ENCODE results near the gene LMAN1L. TPM values are rescaled to one million over a fixed set of nuclear protein-coding genes. Genes with fewer than 3 reads are reported as not detected.

LMAN1L gene
- total and polyA plus RNA-seq, 4 donors: 0.08 TPM; not detected in 3

DNA sequence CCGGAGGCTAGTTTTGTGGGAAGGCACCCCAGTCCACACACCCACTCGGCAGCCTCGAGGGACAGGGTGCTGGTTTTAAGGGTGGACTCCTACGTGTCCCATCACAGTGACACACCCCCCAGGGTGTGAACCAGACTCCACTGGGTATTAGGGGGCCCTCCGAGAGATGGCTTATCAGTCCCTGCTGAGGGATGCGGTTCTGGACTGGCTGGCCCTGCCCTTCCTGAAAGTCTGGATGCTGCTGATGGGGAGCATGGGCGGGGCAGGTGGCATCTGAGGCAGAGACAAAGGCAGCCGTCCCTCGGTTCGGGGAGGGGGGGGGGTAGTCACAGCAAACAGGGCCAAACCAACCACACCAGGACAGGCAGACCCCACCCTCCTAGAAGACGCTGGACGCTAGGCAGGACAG, 31.3 kb downstream of the LMAN1L start:
- Histone ChIP-seq H3K27ac (ENCODE audit: low read depth in 1 of 2, low read length in 2 of 2) (peak overlapping the region; percentile 66 to 78), H3K27me3 (ENCODE audit: control insufficient read depth in 4 of 4, insufficient read depth in 4 of 4, low read length in 3 of 4) (no peaks in the 10 kb centered on the region), H3K4me3 (ENCODE audit: low read depth in 1 of 3, low read length in 3 of 3) (no peak overlapping the region), H3K9ac (ENCODE audit: low read depth in 1 of 2, low read length in 2 of 2) (no peak overlapping the region), H3K9me3 (ENCODE audit: control insufficient read depth in 4 of 4, low read length in 3 of 4) (no peaks in the 10 kb centered on the region), H3K4me1 (ENCODE audit: control insufficient read depth in 4 of 4, insufficient read depth in 4 of 4, low read length in 3 of 4) (peaks cover 5 to 25% (median 15%) of the 10 kb centered on the region in 4 donors), H3K36me3 (ENCODE audit: control insufficient read depth in 4 of 4, insufficient read depth in 3 of 4, low read depth in 1 of 4, low read length in 3 of 4) (peaks cover 3 to 23% (median 10%) of the 10 kb centered on the region in 4 donors)
- WGBS: 75% methylated on average over 12 of the region's 12 CpGs
- peak; percentile 61 for DNase-seq (ENCODE audit: low spot score)
- TF ChIP-seq SP1 (IDR thresholded peaks at IDR 0.05) (no peak), HNF4G (IDR thresholded peaks at IDR 0.05) (no peak), YY1 (IDR thresholded peaks at IDR 0.05) (no peak), JUND (IDR thresholded peaks at IDR 0.05) (no peak), RXRA (IDR thresholded peaks at IDR 0.05) (no peak), EGR1 (IDR thresholded peaks at IDR 0.05; ENCODE audit: low read depth in 2 of 2) (no peak)
- TF ChIP-seq, protein P1, sequence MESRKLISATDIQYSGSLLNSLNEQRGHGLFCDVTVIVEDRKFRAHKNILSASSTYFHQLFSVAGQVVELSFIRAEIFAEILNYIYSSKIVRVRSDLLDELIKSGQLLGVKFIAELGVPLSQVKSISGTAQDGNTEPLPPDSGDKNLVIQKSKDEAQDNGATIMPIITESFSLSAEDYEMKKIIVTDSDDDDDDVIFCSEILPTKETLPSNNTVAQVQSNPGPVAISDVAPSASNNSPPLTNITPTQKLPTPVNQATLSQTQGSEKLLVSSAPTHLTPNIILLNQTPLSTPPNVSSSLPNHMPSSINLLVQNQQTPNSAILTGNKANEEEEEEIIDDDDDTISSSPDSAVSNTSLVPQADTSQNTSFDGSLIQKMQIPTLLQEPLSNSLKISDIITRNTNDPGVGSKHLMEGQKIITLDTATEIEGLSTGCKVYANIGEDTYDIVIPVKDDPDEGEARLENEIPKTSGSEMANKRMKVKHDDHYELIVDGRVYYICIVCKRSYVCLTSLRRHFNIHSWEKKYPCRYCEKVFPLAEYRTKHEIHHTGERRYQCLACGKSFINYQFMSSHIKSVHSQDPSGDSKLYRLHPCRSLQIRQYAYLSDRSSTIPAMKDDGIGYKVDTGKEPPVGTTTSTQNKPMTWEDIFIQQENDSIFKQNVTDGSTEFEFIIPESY (IDR thresholded peaks at IDR 0.05): no peak

DNA sequence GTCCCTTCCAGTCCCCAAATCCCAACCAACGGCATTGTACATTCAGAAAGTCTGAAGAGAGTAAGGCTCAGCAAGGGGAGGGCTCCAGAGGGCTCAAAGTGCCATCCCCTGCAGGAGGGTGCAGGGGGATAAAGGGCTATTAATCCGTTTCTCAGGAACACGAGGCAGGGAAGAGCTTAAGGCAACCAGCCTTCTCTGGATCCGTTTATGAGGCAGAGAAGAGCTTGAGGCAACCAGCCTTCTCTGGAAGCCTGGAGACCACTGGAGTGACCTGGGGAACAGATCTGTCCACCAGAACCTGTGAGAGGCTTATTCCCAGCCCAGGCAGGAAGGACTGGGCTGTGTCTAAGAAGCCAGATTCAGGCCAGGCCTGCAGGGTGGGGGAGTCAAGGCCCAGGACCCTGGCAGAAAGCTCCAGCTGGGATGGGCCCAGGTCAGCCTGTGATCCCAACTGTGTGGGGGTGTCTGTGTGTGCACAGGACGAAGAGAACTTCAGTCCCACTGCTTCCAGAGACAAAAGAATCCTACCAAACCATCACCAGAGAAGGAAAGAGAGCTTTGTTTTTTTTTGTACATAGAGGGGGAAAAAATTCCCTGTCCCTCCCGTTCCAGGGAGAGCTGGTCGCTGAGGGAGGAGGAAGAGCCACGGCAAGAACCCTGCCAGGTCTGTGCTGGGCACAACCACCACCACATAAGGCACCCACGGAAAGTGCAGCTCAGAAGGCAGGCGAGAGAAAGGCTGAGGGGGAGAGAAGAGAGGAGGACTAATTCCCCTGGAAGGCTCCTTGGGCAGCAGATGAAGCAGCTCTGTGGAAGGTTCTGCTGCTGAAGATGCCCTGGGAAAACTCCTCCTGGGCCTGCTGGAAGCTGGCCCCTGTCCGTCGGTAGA, 31.9 kb downstream of the LMAN1L start:
- no peak for DNase-seq (ENCODE audit: low spot score)
- Histone ChIP-seq H3K27me3 (ENCODE audit: control insufficient read depth in 4 of 4, insufficient read depth in 4 of 4, low read length in 3 of 4) (no peaks in the 10 kb centered on the region), H3K4me3 (ENCODE audit: low read depth in 1 of 3, low read length in 3 of 3) (no peak overlapping the region), H3K9ac (ENCODE audit: low read depth in 1 of 2, low read length in 2 of 2) (no peak overlapping the region), H3K36me3 (ENCODE audit: control insufficient read depth in 4 of 4, insufficient read depth in 3 of 4, low read depth in 1 of 4, low read length in 3 of 4) (peaks cover 3 to 25% (median 10%) of the 10 kb centered on the region in 4 donors), H3K27ac (ENCODE audit: low read depth in 1 of 2, low read length in 2 of 2) (no peak overlapping the region), H3K9me3 (ENCODE audit: control insufficient read depth in 4 of 4, low read length in 3 of 4) (no peaks in the 10 kb centered on the region), H3K4me1 (ENCODE audit: control insufficient read depth in 4 of 4, insufficient read depth in 4 of 4, low read length in 3 of 4) (peaks cover 5 to 25% (median 15%) of the 10 kb centered on the region in 4 donors)
- TF ChIP-seq SP1 (IDR thresholded peaks at IDR 0.05): no peak
- TF ChIP-seq, protein P2, sequence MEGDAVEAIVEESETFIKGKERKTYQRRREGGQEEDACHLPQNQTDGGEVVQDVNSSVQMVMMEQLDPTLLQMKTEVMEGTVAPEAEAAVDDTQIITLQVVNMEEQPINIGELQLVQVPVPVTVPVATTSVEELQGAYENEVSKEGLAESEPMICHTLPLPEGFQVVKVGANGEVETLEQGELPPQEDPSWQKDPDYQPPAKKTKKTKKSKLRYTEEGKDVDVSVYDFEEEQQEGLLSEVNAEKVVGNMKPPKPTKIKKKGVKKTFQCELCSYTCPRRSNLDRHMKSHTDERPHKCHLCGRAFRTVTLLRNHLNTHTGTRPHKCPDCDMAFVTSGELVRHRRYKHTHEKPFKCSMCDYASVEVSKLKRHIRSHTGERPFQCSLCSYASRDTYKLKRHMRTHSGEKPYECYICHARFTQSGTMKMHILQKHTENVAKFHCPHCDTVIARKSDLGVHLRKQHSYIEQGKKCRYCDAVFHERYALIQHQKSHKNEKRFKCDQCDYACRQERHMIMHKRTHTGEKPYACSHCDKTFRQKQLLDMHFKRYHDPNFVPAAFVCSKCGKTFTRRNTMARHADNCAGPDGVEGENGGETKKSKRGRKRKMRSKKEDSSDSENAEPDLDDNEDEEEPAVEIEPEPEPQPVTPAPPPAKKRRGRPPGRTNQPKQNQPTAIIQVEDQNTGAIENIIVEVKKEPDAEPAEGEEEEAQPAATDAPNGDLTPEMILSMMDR (IDR thresholded peaks at IDR 0.05; ENCODE audit: low read depth, low read length, missing input control): no peak
- TF ChIP-seq, protein P1 (IDR thresholded peaks at IDR 0.05): no peak
- TF ChIP-seq GABPA (IDR thresholded peaks at IDR 0.05 in 1 of 2, conservative IDR thresholded peaks at IDR 0.05 in 1 of 2): no peak
- no peak for TF ChIP-seq TAF1 (conservative IDR thresholded peaks at IDR 0.05)
- 90% methylated on average over 12 of the region's 12 CpGs for WGBS
